ENCODE results near the gene UBAP2. TPM values are rescaled to one million over a fixed set of nuclear protein-coding genes. Genes with fewer than 3 reads are reported as not detected.

The UBAP2 gene
- total RNA-seq, 4 donors from 2014 or later, result 14.5 to 27.8 (median 20.5) TPM

- intact Hi-C loops (cut with DNase I), result no loop called here
- WGBS, 2 donors, result 75 to 83% methylated on average over 4 of the region's 4 CpGs
- no peak overlapping the region for H3K27ac ChIP-seq
- no peak overlapping the region for H3K4me3 ChIP-seq
- H3K4me1 ChIP-seq, result peaks cover 0 to 11% (median 0%) of the 10 kb centered on the region in 3 donors
- H3K36me3 ChIP-seq, result peaks cover 0 to 33% (median 0%) of the 10 kb centered on the region in 3 donors
- DNase-seq, result no peak
- H3K27me3 ChIP-seq, result no peaks in the 10 kb centered on the region
- TF ChIP-seq POLR2A (IDR thresholded peaks at IDR 0.05) (no peak), CTCF (IDR thresholded peaks at IDR 0.05) (no peak)
- no peaks in the 10 kb centered on the region for H3K9me3 ChIP-seq
Measured at GRCh38 chr9:33907347-33907746, 141.3 kb downstream of the UBAP2 start.

DNA sequence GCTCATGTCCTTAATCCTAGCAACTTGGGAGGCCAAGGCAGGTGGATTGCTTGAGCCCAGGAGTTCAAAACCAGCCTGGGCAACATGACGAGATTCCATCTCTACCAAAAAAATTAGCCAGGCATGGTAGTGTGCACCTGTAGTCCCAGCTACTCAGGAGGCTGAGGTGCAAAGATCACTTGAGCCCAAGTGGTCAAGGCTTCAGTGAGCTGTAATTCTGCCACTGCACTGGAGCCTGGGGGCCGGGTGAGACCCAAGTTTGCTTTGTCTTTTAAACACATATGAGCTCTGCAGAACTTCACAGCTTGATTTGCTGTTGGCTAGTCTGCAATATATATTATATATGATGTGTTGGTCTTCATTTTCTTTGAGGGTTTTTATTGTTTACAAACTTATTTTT, 141.9 kb downstream of the UBAP2 start:
- intact Hi-C loops (cut with DNase I), result no loop called here
- WGBS, 2 donors, result 91 to 94% methylated on average over 2 of the region's 2 CpGs
- H3K36me3 ChIP-seq, result peaks cover 0 to 33% (median 0%) of the 10 kb centered on the region in 3 donors
- H3K4me1 ChIP-seq, result peaks cover 0 to 11% (median 0%) of the 10 kb centered on the region in 3 donors
- no peaks in the 10 kb centered on the region for H3K27me3 ChIP-seq
- H3K9me3 ChIP-seq, result no peaks in the 10 kb centered on the region
- H3K27ac ChIP-seq, result no peak overlapping the region
- no peak for TF ChIP-seq POLR2A (IDR thresholded peaks at IDR 0.05)
- TF ChIP-seq CTCF (IDR thresholded peaks at IDR 0.05), result no peak
- no peak for DNase-seq
- H3K4me3 ChIP-seq, result no peak overlapping the region

DNA sequence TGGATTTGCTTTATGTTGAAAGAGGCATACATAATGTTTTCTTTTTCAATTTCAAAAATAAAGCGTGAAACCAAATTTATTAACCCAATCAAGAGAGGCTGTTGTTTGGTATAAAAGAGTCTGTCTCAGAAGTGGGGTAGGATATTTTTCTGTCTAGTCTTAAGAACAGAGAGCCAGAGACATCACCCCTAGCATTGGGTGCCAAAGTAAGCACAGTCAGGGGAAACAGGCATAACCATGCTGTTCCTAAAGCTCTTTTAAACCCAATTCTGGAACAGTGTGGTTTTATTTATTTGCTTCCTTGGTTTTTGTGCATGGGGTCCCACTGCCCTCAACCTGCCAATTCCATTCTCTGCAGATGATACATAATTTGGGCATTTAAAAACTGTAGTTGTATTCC, 143.6 kb downstream of the UBAP2 start:
- Histone ChIP-seq H3K4me1 (peaks cover 0 to 11% (median 0%) of the 10 kb centered on the region in 3 donors), H3K36me3 (peaks cover 0 to 49% (median 0%) of the 10 kb centered on the region in 3 donors), H3K4me3 (no peak overlapping the region), H3K27ac (no peak overlapping the region), H3K27me3 (no peaks in the 10 kb centered on the region), H3K9me3 (no peaks in the 10 kb centered on the region)
- no peak for DNase-seq
- intact Hi-C loops (cut with DNase I), result no loop called here
- 81 to 100% methylated on average over 1 of the region's 1 CpG for WGBS, 2 donors
- TF ChIP-seq CTCF (IDR thresholded peaks at IDR 0.05), result no peak
- no peak for TF ChIP-seq POLR2A (IDR thresholded peaks at IDR 0.05)

DNA sequence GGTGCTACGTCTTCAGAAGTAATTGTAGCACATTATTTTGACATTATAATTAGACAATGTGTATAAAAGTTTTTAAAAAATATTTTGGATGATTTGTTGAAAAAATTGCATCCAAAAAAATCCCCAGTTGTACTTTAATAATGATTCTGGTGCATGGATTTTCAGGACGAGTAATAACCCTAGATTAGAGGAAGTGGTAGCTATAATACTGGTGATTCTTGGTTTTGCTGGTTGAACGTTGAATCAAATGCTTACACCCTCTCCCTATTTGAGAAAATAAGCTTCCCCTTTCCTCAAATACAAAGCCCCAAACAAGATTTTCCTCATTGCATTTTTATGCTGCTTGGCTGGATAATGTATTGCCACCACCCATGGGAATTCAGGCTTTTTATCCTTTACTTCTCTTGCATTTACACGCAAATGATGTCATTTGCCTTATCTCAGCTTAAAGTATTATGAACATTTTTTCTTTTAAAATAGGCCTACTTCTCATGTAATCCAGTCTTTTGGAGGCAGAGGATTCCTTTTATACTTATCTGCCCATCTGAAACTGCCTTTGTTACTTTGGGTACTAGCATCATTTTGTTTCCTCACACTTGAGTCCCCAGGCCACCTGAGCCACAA, 145.4 kb downstream of the UBAP2 start:
- no peaks in the 10 kb centered on the region for H3K27me3 ChIP-seq
- H3K27ac ChIP-seq, result no peak overlapping the region
- WGBS, 2 donors, result 73 to 78% methylated on average over 4 of the region's 4 CpGs
- no peak for TF ChIP-seq POLR2A (IDR thresholded peaks at IDR 0.05)
- TF ChIP-seq CTCF (IDR thresholded peaks at IDR 0.05), result no peak
- peaks cover 0 to 55% (median 0%) of the 10 kb centered on the region in 3 donors for H3K36me3 ChIP-seq
- no peak overlapping the region for H3K4me3 ChIP-seq
- H3K9me3 ChIP-seq, result no peaks in the 10 kb centered on the region
- H3K4me1 ChIP-seq, result peaks cover 0 to 11% (median 0%) of the 10 kb centered on the region in 3 donors
- DNase-seq, result no peak
- intact Hi-C loops (cut with DNase I), result no loop called here

- H3K27me3 ChIP-seq, result no peaks in the 10 kb centered on the region
- H3K4me1 ChIP-seq, result no peaks in the 10 kb centered on the region
- H3K4me3 ChIP-seq, result no peak overlapping the region
- DNase-seq, result no peak
- intact Hi-C loops (cut with DNase I), result no loop called here
- no peak for TF ChIP-seq POLR2A (IDR thresholded peaks at IDR 0.05)
- TF ChIP-seq CTCF (IDR thresholded peaks at IDR 0.05), result no peak
- peaks cover 0 to 40% (median 0%) of the 10 kb centered on the region in 3 donors for H3K36me3 ChIP-seq
- no peaks in the 10 kb centered on the region for H3K9me3 ChIP-seq
- no peak overlapping the region for H3K27ac ChIP-seq
Measured at GRCh38 chr9:33894316-33894715, 154.4 kb downstream of the UBAP2 start.
